COLO668 (cell line): Measurements from ENCODE around the gene BCKDHA.
A peak's percentile ranks its signal among the peaks of the same experiment; 100 is the strongest.

Source experiments
- DNase-seq: peaks from one replicate; lab custom pipeline; 2025; ENCODE audit not compliant: unreplicated experiment; lab: John Stamatoyannopoulos, UW

The BCKDHA gene

DNA sequence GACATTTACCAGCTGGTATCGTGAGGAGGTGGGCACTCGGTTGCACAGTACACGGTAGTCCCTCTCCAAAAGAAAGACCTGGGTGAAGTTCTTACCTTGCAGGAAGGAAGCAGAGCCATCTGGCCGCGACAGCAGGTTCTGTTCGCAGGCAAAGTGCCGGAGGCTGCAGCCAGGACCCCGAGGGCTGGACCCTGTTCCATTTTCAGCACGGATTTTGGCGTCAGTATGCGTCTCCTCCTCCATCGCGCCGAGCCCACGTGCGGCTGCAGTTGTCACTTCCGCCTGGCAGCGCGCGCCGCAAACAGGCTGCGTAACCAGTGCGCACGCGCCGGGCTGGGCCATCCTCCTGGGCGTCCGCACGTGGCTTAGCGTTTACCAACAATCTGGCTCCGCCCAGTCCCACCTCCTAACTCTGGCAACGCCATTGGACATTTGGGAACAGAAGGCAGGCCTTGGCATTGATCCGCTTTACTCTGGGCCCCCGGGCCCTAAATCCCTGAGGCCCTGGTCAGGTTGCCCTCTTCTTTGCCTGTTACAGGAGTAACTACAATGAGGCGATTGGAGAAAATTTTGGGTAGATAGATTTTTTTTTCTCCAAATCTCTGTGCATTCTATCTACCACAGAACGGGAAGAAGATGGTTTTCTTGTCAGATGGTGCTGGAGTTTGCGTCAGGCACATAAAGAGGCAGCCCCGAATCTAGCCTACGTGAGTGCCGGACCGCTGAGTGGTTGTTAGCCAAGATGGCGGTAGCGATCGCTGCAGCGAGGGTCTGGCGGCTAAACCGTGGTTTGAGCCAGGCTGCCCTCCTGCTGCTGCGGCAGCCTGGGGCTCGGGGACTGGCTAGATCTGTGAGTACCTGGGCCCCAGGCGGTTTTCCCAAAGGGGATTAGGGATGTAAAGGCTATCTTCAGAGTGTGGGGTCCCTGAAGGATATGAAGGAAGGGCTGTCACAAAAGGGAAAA is at the start of gene BCKDHA, which contains the start of gene EXOSC5:
TSS of gene BCKDHA (plus strand) at position 733 of the 964 bp plus-strand sequence. CDS start at position 743, 10 bp downstream.
TSS of gene EXOSC5 (minus strand) at position 274 of the 964 bp plus-strand sequence. CDS start at position 243, 31 bp downstream.
- DNase-seq = peak; percentile 99

GRCh38 chr19:41350735-41351338 is 46.8 kb upstream of the BCKDHA start:
- DNase-seq = no peak

DNA sequence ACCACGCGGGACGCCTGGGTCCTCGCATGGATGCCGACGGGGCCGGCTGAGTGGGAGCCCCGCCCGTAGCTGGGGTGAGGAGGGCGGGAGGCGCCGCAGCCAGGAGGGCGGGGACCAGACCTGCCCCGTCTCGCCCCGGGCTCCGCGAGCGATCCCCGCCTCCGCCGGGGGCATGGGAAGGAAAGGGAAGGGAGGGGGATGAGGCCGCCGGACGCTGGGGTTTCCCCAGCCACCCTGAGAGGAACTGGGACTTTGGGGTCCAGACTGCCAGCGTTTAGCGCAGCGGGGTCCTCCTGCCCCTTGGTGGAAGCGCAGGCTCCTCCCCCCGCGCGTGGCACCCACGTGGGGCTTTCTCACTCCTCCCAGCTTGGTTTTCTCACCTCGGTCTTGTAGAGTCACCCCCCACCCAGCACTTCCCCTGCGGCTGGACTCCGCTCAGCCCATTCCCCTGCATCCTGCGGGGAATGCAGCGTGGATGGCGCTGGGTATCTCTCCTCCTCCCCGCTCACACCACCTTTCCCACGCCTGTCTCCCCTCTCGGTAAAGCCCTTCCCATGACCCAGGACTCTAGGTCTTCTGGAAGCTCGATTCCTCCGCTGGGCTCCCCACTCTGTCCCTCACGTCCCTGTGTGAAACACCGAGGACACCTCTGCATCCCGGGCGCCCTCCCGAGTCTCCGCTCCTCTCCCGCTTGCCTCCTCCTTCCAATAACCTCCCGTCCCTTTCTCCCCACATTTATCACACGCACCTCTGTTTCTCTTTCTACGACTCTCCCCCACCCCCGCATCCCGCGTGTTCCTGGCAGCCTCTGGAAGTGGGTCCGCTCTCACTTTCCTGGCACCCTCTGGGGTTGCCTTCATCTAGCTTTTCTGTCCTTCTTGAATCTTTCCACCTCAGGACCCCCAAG is 46.0 kb upstream of the BCKDHA start:
- DNase-seq = peak; percentile 7

DNA sequence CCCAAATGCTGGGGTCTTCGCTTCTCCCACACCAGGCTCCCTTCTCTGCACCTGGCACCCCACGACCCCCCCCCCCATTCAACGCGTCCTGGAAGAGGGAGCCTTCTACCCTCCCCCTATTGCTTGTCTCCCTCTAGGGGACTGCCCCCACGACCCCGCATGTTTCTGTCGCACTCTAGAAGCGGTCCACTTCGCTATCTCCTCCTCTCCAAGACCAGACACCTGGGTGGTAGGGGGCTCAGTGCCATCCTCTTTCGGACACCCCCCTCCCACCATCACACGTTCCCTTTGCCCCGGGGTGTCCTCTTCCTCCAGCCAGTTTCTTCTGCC is 45.4 kb upstream of the BCKDHA start:
- no peak for DNase-seq

DNA sequence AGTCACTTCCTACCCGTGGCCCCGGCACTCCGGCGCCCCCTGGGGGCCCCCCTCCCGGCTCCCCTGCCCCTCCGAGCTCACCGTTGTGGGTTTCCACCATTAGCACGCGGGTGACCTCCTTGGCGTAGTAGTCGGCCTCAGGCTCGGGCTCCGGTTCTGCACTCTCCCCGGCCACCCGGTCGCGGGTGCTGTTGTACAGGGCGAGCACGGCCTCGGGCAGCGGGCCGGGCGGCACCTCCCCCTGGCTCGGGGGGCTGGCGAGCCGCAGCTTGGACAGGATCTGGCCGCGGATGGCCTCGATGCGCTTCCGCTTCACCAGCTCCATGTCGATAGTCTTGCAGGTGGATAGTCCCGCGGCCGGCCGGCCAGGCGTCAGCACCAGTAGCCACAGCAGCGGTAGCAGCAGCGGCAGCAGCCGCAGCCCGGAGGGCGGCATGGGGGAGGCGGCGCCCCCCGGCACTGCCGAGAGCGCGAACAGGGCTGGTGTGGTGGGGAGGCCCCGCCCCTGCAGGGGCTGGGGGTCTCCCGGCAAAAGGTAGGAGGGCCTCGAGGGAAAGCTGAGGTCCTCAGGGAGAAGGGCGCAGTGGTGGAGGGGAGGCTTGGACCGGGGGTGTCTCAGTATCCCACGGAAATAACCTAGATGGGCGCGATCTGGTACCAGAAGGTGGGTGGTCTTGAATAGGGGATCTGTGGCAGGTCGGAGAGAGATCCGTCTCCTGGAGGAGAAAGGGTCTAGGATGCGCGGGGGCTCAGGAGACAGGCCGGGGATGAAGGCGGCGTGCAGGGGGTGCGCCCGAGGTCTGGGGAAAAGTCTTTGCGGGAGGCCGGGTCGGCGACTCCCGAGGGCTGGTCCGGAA is 44.8 kb upstream of the BCKDHA start:
- peak; percentile 35 for DNase-seq

- DNase-seq = peak; percentile 50
Observed at GRCh38 chr19:41353466-41354342, 43.9 kb upstream of the BCKDHA start, which contains the start of gene TGFB1. Gene TGFB1 (minus strand): TSS chr19:41353922. CDS start chr19:41353044, 878 bp downstream.

GRCh38 chr19:41354343-41354953 is 43.2 kb upstream of the BCKDHA start:
- DNase-seq = no peak

DNA sequence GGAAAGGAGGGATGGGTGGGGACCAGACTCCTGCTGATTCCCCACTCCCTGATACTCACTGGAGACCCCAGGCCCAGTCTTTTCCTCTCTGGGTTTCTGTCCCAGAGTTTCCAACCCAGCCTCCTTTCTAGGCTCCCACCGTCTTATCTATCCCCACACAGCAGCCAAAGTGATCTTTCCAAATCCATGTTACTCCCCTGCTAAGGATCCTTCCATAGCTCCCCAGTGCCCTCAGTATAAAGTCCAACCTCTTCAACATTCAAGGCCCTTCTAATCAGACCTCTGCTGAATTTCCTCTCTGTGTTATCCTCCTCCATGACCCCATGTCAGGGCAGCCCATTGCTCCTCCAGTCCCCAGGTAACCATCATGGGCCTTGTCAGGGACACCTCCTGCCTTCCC is 42.6 kb upstream of the BCKDHA start:
- no peak for DNase-seq

- DNase-seq = no peak
Observed at GRCh38 chr19:41355802-41356201, 41.8 kb upstream of the BCKDHA start.

DNA sequence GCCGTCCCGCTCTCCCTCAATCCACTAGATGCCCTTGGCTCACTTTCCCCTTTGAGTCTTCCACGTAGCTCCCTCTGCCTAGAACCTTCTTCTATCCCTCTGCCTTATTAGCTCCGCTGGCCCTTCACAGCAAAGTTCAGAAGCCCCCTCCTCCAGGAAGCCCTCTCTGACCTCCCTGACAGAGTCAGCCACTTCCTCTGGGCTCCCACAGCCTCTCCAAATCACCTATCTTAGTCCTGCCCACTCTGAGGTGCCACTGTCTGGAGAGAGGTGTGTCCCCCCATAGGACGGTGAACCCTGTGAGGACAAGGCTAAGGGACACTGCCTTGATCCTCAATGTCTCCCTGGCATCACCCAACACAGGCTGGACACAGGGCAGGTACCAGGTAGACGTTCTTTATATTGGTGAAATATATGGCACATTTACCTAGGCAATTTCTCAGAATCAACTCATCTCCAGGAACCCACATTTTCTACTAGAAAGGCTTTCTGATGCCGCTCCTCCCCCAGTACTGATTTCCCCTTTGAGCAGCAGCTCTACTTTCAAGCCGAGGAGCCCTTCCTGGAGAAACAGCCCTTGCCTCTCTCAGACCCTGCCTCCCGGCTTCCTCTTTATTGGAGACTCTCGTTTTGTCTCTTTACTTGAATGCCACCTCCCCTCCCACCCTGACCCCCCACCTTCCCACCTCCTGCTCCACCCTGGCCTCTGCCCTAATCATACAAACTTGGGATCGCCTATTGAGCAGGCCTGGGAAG is 40.5 kb upstream of the BCKDHA start:
- no peak for DNase-seq

- DNase-seq = no peak
Observed at GRCh38 chr19:41357746-41358145, 39.9 kb upstream of the BCKDHA start.

DNA sequence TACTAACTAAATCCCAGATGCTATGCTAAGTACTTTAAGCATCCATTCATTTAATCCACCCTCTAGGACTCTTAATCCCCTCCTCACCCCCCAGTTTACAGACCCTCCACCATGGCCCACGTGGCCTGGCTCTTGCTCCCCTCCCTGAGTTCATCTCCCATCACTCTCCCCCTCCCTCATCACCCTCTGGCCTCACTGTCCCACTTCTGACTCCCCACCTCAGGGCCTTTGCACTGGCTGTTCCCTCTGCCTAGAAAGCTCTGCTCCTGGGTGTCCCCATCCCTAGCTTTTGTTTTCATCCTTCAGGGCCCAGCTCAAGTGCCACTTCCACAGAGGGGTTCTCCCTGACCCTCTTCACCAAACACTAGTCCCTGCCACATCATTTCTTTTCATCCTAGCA is 37.9 kb upstream of the BCKDHA start:
- no peak for DNase-seq

DNA sequence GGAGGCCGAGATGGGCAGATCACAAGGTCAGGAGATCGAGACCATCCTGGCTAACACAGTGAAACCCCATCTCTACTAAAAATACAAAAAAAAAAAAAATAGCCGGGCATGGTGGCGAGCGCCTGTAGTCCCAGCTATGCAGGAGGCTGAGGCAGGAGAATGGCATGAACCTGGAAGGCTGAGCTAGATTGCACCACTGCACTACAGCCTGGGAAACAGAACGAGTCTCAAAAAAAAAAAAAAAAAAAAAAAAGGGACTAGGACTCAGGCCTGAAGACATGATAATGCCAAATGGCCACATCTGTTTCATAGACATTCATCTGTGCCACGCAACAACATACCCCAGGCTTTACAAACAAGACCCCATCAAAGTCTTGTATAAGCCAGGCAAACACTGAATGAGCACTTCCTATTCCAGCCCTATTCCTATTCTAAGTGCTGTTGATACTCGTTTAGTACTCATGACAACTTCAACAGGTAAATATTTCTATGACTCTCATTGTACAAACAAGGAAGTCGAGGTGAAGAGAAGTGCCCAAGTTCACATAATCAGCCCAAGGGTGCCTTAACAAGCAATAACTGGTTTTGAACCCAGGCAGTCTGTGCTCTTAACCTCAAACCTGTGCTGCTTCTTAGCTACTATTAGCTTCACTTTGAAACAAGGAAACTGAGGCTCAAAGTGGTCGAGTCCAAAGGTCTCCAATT is 35.3 kb upstream of the BCKDHA start:
- DNase-seq = no peak

GRCh38 chr19:41363371-41363752 is 34.3 kb upstream of the BCKDHA start:
- DNase-seq = no peak

DNA sequence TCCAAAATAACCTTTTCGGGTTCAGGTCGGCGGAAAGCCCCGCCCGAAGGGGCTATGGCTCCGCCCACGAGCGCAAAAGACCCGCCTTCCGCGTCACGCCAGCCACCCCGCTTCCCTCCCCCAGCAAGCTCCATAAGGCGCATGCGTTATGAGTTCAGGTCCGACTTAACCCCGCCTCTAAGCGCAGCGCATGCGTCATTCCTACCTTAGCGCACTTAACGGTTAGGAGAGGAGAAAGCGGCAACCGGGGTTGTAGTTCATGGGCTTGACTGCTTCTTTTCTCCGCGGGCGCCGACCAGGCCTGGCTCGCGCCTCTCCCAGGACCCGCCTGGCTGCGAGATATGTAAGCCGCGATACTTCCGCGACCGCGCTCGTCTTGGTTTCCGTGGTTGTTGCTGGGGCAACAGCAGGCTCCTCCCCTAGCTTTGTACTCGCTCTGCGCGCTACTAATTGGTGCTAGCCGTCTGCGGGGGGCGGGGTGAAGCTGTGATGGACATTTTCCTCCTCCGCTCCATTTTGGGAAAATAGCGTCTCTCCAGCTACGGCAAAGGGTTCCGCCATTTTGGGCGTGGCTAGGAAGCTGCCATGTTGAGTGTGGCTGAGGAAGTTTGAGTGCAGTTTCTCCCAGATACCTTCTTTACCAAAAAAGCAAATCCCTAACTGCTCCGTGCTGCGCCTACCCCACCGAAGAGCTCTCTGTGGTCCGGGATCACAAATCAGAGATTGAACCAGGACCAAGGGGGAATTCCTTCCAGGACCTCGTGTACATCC is 33.7 kb upstream of the BCKDHA start, which contains the start of gene B9D2:
TSS of gene B9D2 (minus strand) at position 397 of the 771 bp plus-strand sequence. CDS start 630 bp downstream, outside the sequence.
- peak; percentile 97 for DNase-seq

DNA sequence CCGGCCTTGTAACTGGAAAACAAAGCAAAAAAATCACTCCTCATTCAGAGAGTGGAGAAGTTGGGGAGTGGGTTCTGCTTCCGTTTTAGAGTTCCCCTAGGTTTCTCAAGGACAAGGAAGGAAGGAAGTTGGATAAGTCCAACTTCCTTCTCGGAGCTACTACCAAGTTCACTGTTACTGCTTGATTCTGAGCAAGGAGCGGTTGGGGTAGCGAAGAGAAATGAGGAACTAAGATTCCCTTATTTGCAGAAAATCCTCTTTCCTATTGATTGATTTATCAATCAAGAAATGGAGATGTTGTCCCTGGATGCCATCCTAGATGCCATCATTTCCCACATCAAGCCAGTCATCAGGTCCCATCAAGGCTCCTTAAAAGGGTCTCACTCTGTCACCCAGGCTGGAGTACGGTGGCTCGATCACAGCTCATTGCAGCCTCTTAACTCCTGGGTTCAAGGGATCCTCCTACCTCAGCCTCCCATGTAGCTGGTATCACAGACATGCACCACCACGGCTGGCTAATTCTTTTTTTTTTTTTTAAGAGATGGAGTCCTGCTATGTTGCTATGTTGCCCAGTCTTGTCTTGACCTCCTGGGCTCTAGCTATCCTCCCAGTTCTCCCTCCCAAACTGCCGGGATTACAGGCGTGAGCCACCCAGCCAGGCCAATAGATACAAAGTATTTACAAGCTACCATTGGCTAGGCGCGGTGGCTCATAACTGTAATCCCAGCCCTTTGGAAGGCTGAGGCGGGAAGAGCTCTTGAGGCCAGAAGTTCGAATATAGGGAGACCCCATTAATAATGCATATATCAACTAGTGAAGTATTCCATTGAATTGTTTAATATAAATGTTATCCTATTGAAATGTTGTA is 32.9 kb upstream of the BCKDHA start:
- DNase-seq = no peak
